C4-2B (cell line): ENCODE results near the gene HAUS1.

Experiments
- CTCF ChIP-seq: fragments of 450-650 bp; conservative IDR thresholded peaks from 2 replicates; pipeline ENCODE4 v1.5.1; 2017; ENCODE audit warnings: mild to moderate bottlenecking
- ZFX ChIP-seq: fragments of 450-650 bp; IDR thresholded peaks from 2 replicates; pipeline ENCODE4 v1.6.1; 2017

DNA sequence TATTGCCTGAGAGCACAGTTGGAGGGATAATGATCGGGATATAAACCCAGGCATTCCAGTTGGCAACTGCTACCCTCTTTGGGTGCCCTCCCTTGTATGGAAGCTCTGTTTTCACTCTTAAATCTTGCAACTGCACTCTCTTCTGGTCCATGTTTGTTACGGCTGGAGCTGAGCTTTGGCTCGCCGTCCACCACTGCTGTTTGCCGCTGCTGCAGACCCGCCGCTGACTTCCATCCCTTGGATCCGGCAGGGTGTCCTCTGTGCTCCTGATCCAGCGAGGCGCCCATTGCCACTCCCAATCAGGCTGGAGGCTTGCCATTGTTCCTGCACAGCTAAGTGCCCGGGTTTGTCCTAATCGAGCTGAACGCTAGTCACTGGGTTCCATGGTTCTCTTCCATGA is 60.7 kb downstream of the HAUS1 start:
- no peak for TF ChIP-seq CTCF
- no peak for TF ChIP-seq ZFX
